ENCODE measurements around the gene DTNB.
"Not testable (repeated sequence)": the region's sequence is repeated elsewhere in the genome, so short reads cannot be mapped to it uniquely, and the experiment has no call there.

Gene DTNB

DNA sequence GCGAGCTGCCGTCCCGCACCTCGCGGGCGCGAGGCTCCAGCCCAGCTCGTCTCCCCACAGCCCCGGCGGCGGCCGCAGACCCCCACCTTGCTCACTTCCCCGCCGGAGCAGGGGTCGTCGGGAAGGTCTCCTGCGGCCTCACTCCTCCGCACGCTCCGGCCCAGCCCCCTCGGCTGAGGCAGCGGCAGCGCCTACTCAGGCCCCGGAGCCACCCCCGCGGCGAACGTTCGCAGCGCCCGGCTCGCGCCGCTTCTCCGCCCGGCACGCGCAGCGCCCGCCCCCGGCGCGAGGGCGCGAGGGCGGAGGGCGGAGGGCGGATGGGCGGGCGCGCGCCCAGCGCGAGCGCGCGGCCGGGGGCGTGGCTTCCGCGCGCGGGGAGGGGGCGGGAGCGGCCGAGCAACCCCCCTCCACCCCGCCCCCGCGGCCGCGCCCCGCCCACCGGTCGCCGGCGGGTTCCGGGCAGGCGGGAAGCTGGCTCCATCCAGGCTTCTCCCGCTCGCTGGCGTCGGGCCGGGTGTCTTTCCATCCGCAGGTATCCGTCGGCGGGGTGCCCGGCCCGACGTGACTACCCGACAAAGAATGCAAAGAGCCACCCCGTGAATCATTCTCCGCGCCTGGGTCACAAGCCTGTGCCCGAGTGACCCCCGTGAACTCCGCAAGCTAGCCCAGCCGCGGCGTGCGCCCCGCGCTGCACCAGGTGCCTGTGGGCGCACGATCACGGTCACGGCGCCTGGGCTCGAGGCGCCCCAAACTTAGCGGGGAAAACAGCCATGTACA lies at the start of gene DTNB:
DTNB (minus strand) TSS at position 278 of the 777 bp plus-strand sequence. CDS start 20,917 bp downstream, outside the sequence.
- peak; percentile 51 for DNase-seq (ENCODE audit: low read depth)

DNA sequence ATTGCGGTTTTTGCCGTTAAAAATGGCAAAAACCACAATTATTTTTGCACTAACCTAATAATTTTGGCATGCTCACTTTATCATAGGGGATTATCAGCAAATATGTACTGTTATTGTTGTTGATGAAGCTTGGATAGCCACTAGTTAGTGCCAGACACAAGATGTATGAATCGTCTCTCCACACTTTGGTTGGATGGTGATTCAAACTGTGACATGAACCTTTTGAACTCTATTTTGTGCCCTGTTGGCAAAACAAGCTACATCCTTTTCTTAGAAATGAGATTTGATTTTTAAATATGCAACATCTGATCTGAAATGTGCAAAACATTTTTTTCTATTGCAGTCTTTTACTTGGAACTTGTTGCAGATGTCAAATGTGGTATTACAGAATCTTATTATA lies 48.8 kb upstream of the DTNB start:
- no peak for DNase-seq (ENCODE audit: low read depth)

DNA sequence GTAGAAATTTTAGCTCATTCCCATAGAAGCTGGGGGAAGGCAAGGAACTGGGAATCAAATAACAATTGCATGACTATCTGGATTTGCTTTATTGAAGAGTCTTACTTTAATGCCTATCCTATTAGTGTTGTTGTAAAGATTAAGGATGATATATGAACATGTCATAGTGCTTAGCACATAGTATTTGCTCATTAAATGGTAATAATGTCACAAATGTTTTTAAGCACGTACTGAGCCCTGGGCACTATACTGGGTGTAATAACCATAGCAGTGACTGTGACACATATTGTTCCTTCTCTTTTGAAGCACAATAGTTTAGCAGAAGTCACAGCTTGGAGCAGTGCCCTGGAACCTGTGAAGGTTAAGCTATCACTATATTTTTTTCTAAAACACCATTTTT lies 47.2 kb upstream of the DTNB start:
- DNase-seq (ENCODE audit: low read depth): no peak

DNA sequence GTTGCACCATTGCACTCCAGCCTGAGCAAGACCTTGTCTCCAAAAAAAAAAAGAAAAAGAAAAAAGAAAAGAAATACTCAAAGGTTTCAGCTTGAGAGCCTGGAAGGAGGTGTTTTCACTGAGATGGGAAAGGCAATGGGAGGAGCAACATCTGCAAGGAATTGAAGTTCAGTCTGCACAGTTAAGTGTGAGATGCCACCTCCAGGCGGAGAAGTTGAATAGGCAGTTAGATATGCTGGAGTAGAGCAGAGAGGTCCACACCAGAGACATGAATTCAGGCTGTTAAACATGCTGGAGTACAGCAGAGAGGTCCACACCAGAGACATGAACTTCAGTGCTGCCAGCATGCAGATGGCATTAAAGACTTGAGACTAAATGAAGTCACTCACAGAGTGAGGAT lies 41.4 kb upstream of the DTNB start:
- DNase-seq (ENCODE audit: low read depth): no peak

GRCh38 chr2:25712455-25712854 lies 39.1 kb upstream of the DTNB start:
- DNase-seq (ENCODE audit: low read depth): no peak

DNA sequence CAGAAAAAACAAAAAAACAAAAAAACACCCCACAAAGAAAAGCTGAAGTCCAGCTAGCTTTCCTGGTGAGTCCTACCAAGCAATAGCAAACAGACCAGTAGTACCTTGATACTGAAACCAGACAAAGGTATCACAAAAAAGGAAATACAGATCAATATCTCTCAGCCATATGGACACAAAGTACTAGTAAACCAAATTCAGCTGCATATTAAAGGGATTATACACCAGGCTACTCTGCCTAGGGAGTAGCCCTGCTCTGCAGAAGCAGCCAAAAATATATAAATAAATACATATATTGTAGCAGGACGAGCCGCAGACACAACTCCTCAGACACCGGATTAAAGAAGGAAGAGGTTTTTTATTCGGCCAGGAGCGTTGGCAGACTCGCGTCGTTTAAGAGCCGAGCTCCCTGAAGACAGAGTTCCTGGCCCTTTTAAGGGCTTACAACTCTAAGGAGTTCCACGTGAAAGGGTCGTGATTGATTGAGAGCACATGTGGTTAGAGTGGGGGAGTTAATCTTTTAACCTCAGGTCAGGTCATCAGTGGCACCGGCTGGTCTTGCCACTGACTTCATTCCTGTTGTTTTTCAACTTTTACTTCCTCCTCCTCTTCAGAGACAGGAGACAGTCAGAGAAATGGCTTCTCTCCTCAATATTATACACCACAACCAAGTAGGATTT lies 38.4 kb upstream of the DTNB start:
- DNase-seq (ENCODE audit: low read depth): peak; percentile 66

- no peak for DNase-seq (ENCODE audit: low read depth)
Measured at GRCh38 chr2:25710750-25711149, 37.4 kb upstream of the DTNB start.

GRCh38 chr2:25709349-25709748 lies 36.0 kb upstream of the DTNB start:
- no peak for DNase-seq (ENCODE audit: low read depth)

DNA sequence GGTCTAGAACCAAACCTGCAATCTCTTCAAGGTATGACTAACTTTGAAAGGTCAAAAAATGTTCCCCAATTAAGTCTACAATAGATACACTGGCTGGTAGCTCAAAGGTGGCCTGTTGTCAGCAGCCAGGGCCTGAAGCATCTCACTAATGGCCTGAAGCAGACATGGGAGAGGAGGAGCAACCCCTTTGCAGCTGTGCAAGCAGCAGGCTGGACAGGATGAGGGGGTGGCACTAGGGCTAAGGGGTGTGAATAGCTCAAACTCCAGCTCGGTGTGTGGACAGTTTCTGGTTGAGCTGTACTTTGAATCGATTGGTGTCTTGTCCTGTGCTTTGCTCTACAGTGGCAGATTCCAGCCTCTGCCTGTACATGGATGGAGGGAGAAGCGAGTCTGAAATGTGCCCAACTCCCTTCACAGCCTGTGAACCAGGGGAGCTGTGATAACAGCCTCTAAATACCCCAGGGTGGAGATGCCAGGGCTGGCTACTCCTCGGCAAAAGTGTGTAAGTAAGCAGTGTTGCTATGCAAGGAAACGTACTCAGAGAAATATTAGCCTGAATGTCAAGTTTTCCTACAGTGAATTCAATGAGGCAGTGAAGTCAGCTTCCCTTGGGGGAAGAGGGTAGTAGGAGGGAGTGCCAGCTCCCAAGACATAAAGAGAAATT lies 34.7 kb upstream of the DTNB start:
- DNase-seq (ENCODE audit: low read depth): no peak

- DNase-seq (ENCODE audit: low read depth): not testable (repeated sequence)
Measured at GRCh38 chr2:25705575-25705974, 32.2 kb upstream of the DTNB start.

DNA sequence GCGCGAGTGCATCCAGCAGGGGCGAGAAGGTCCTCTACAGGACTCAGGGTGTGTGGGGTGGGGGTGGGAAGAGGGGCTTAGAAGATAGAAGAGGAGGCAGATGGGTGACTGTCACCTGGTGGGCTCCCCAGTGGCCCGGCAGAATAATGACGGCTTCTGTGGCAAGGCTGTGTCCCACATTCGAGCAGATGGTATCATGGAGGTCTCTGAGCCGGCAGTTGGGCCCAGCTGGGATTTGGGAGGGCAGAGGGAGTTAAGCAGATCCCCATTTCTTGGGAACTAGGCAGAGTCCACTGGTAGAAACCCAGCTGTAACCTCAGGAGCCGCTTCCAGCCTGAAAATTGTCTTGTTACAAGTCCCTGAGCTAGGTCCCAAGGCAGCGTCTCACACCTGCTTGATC lies 28.4 kb upstream of the DTNB start:
- no peak for DNase-seq (ENCODE audit: low read depth)

GRCh38 chr2:25700221-25700660 lies 26.9 kb upstream of the DTNB start:
- DNase-seq (ENCODE audit: low read depth): no peak

DNA sequence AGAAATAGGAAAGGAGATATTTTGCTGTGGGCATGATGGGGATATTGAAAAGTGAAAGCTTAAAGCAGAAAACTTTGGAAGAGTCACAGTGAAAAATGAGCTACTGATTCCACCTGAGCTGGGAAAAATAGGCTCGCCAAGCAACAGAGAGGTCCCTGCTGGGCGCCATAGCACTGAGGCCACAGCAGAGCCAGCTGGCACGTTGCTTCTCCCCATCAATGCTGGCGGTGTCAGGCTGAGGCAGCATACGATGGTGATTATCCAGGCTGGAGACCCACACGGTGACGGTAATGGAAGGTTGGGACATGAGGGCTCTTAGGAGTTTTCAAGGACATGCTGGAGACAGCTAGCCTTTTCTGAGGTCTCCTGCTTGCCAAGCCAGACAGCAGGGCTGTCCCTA lies 25.8 kb upstream of the DTNB start:
- no peak for DNase-seq (ENCODE audit: low read depth)

DNA sequence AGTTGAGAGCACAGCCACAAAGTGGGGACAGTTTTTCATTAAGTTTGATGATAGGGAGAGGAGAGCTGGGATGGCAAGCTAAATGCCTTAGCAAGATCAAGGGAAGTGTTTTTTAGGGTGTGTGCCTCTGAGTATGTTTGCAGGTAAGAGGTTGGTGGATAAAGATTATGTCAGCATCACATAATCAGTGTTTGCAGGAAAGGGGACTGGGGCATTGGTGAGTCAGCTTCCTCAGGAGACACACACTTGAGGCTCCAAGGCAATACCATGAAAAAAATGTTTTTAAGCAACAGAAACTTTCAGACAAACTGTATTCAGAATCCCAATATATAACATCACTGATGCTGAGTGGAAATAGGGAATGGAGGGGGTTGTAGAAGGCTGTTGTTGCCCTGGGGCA lies 25.4 kb upstream of the DTNB start:
- DNase-seq (ENCODE audit: low read depth): no peak

DNA sequence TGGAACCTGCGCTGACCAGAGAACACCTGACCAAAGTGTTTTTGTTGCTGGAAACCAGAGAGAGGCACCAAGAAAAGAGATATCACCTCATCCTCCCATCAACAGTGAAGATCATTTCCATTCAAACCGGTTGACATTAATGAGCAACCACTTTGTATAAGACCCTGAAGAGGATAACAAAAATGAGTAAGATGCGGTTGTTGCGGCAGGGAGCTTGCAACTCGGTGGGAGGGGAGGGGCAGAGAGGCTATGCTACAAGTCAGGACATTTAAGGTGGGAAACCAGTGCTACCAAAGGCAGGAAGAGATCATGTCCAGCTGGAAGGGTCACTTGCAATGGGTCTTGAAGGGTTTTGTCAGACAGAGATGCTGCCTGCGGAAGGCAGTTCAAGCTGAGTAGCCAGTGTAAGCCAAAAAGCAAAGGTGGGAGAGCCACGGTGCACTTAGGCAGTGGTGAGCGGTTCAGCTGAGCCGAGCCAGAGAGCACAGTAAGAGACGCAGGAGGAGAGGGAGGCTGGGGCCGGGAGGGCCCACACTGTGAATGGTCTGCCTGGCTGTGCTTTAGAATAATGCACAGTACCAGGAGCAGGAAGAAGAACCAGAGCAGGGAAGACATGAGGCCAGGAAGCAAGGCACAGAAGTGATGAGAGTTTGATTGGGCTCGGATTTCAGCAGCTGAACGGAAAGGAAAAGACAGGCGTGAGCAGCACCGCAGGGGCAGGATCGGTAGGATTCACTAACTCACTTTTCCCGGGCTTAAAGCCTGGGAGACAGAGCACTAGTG lies 24.4 kb upstream of the DTNB start:
- no peak for DNase-seq (ENCODE audit: low read depth)

- no peak for DNase-seq (ENCODE audit: low read depth)
Measured at GRCh38 chr2:25692737-25693445, 19.5 kb upstream of the DTNB start.

- DNase-seq (ENCODE audit: low read depth): no peak
Measured at GRCh38 chr2:25692143-25692542, 18.8 kb upstream of the DTNB start.

DNA sequence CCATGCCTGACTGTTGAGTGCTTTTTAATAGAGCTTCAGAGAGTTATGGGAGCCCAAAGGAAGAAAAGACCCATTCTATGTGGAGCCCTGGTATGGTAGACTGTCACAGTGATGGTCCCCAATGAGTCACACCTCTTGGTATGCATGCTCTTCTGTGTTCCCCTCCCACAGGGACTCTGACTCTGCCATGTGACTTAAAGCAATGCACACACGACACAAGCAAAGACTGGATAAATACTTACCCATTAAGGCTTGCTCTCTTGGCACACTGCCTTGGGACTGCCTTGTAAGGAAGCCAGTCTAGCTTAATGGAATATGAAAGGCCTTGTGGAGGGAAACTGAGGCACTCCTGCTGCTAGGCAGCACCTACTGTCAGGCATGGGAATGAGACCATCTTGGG lies 16.7 kb upstream of the DTNB start:
- DNase-seq (ENCODE audit: low read depth): no peak

- DNase-seq (ENCODE audit: low read depth): no peak
Measured at GRCh38 chr2:25688236-25688635, 14.9 kb upstream of the DTNB start.

DNA sequence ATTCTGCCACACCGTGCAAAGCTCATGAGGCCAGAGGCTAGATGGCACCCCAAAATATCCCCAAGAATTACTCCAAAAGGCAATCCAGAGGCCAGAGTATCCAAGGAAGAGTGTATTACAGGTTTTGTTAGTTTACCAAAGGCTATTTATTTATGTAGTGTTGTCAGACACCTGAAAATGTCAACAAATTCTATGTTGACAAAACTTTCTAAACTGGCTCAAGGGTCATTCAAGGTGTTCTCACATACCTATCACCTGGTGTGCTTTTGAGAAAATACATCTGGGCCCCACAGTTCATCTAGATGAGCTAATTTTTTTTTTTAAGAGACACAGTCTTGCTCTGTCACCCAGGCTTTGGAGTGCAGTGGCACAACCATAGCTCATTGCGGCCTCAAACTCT lies 12.4 kb upstream of the DTNB start:
- DNase-seq (ENCODE audit: low read depth): no peak

GRCh38 chr2:25684577-25685473 lies 11.4 kb upstream of the DTNB start:
- no peak for DNase-seq (ENCODE audit: low read depth)

Data from CMK (cell line).